Parathyroid adenoma (tissue), 2 donors: ENCODE results near the gene ESYT3.

Experiments used
- H2AFZ ChIP-seq: fragments of 300-600 bp; sonication (generic); one replicate; pipeline ENCODE4 v1.7.0; 2017; ENCODE audit warnings: antibody characterized with exemption, mild to moderate bottlenecking
- H3K27ac ChIP-seq: fragments of 300-600 bp; sonication (generic); one replicate; pipeline ENCODE4 v1.7.0; 2017
- H3K27me3 ChIP-seq: fragments of 300-600 bp; sonication (generic); one replicate; pipeline ENCODE4 v1.7.0; 2017; ENCODE audit warnings: low read length; ENCODE audit not compliant: control insufficient read depth, insufficient read depth
- H3K36me3 ChIP-seq: fragments of 300-600 bp; sonication (generic); one replicate; pipeline ENCODE4 v1.7.0; 2017; ENCODE audit warnings: low read length; ENCODE audit not compliant: control insufficient read depth, insufficient read depth
- H3K4me1 ChIP-seq: fragments of 300-600 bp; sonication (generic); one replicate; pipeline ENCODE4 v1.7.0; 2017; ENCODE audit warnings: control low read depth
- H3K4me2 ChIP-seq: fragments of 300-600 bp; sonication (generic); one replicate; pipeline ENCODE4 v1.7.0; 2017; ENCODE audit warnings: low read length
- H3K4me3 ChIP-seq: fragments of 300-600 bp; sonication (generic); one replicate; pipeline ENCODE4 v1.7.0; 2017; ENCODE audit warnings: low read depth, low read length
- H3K79me2 ChIP-seq: fragments of 300-600 bp; sonication (generic); one replicate; pipeline ENCODE4 v1.7.0; 2017; ENCODE audit warnings: control low read depth
- H3K9ac ChIP-seq: fragments of 300-600 bp; sonication (generic); one replicate; pipeline ENCODE4 v1.7.0; 2017; ENCODE audit warnings: mild to moderate bottlenecking
- H3K9me3 ChIP-seq: fragments of 300-600 bp; sonication (generic); one replicate; pipeline ENCODE4 v1.7.0; 2017; ENCODE audit warnings: low read length; ENCODE audit not compliant: control insufficient read depth
- TF ChIP-seq, protein P1 (sequence below): fragments of 300-600 bp; sonication (generic); IDR thresholded peaks from one replicate; pipeline ENCODE4 v1.7.0; 2017; ENCODE audit warnings: antibody characterized with exemption, mild to moderate bottlenecking
- donor health status: primary hyperparathyroidism.

ESYT3 gene

DNA sequence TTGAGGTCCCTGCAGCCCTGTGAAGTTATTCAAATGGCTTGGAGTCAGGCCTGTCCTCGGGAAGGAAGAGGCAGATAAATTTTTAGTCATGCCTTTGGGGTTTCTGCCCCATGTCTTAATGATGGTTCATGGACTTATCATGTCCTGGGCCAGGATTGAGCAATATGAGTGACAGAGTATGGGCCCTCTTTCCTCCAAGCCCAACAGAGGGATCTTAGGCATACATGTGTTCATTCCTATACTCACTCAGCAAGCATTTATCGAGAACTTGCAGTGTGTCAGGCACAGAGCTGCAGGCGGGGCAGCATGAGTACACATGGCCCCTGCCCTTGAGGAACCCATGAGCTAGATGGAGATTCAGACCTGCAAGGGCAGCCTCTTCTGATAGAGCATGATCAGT, 6.2 kb downstream of the ESYT3 start:
- H3K27ac ChIP-seq: no peak overlapping the region
- H3K9ac ChIP-seq: no peak overlapping the region
- no peaks in the 10 kb centered on the region for H3K9me3 ChIP-seq
- no peak overlapping the region for H2AFZ ChIP-seq
- no peaks in the 10 kb centered on the region for H3K79me2 ChIP-seq
- TF ChIP-seq, protein P1, sequence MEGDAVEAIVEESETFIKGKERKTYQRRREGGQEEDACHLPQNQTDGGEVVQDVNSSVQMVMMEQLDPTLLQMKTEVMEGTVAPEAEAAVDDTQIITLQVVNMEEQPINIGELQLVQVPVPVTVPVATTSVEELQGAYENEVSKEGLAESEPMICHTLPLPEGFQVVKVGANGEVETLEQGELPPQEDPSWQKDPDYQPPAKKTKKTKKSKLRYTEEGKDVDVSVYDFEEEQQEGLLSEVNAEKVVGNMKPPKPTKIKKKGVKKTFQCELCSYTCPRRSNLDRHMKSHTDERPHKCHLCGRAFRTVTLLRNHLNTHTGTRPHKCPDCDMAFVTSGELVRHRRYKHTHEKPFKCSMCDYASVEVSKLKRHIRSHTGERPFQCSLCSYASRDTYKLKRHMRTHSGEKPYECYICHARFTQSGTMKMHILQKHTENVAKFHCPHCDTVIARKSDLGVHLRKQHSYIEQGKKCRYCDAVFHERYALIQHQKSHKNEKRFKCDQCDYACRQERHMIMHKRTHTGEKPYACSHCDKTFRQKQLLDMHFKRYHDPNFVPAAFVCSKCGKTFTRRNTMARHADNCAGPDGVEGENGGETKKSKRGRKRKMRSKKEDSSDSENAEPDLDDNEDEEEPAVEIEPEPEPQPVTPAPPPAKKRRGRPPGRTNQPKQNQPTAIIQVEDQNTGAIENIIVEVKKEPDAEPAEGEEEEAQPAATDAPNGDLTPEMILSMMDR: no peak
- H3K4me1 ChIP-seq: no peaks in the 10 kb centered on the region
- no peaks in the 10 kb centered on the region for H3K36me3 ChIP-seq
- H3K4me3 ChIP-seq: no peak overlapping the region
- H3K27me3 ChIP-seq: no peaks in the 10 kb centered on the region
- no peak overlapping the region for H3K4me2 ChIP-seq

DNA sequence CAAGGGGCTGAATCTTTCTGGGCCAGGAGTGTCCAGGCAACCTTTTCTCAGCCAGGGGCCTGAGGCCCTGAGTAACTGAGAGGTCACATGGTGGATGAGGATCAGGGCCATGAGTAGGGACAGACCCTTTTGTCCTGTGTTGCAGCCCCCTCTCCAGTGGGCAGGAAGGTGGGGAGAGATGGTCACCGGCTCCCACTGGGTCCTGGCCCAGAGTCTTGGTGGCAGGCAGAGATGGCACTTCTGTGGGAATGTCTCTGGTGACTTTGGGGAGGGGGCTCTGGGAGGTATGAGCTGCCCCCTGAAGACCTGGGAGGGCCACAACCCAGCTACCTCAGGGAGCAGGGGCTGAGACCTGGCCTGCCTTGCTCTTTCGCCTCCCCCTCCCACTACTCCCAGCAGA, 6.8 kb downstream of the ESYT3 start:
- Histone ChIP-seq H3K27ac (no peak overlapping the region), H3K4me2 (no peak overlapping the region), H3K27me3 (no peaks in the 10 kb centered on the region), H2AFZ (no peak overlapping the region), H3K36me3 (no peaks in the 10 kb centered on the region), H3K79me2 (no peaks in the 10 kb centered on the region), H3K9me3 (no peaks in the 10 kb centered on the region), H3K4me3 (no peak overlapping the region), H3K9ac (no peak overlapping the region), H3K4me1 (no peaks in the 10 kb centered on the region)
- TF ChIP-seq, protein P1: no peak

GRCh38 chr3:138441742-138442141, 7.3 kb downstream of the ESYT3 start:
- H3K27ac ChIP-seq: no peak overlapping the region
- TF ChIP-seq, protein P1: no peak
- no peaks in the 10 kb centered on the region for H3K36me3 ChIP-seq
- H3K4me1 ChIP-seq: no peaks in the 10 kb centered on the region
- H3K4me2 ChIP-seq: no peak overlapping the region
- H3K27me3 ChIP-seq: no peaks in the 10 kb centered on the region
- no peaks in the 10 kb centered on the region for H3K9me3 ChIP-seq
- H3K4me3 ChIP-seq: no peak overlapping the region
- H3K79me2 ChIP-seq: no peaks in the 10 kb centered on the region
- no peak overlapping the region for H2AFZ ChIP-seq
- no peak overlapping the region for H3K9ac ChIP-seq

- Histone ChIP-seq H3K9me3 (no peaks in the 10 kb centered on the region), H3K9ac (no peak overlapping the region), H3K36me3 (no peaks in the 10 kb centered on the region), H3K27me3 (no peaks in the 10 kb centered on the region), H3K4me2 (no peak overlapping the region), H3K27ac (no peak overlapping the region), H2AFZ (no peak overlapping the region), H3K4me1 (no peaks in the 10 kb centered on the region), H3K79me2 (no peaks in the 10 kb centered on the region), H3K4me3 (no peak overlapping the region)
- TF ChIP-seq, protein P1: no peak
Measured at GRCh38 chr3:138442433-138442832, 8.0 kb downstream of the ESYT3 start.

DNA sequence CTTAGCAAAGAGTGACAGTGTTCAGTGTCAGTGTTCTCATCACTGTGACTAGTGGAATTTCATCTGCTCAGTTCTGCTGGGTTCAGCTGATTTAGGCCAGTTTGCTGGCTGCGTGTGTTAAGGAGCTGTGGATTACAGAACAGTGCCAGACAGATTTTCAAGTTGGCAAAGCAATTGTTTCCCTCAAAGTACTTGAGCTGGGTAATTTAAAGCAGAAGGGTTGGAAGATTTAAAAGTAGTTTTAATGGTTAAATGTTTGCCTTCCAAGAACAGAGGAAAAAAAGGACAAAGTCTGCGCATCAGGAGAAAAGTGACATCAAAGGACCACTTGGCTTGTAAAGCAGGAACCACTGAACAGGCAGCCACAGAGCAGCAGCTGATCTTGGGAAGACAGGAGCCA, 8.7 kb downstream of the ESYT3 start:
- no peak overlapping the region for H3K9ac ChIP-seq
- H2AFZ ChIP-seq: peak overlapping the region; percentile 33
- H3K27me3 ChIP-seq: no peaks in the 10 kb centered on the region
- no peak overlapping the region for H3K27ac ChIP-seq
- H3K4me3 ChIP-seq: no peak overlapping the region
- H3K79me2 ChIP-seq: no peaks in the 10 kb centered on the region
- H3K9me3 ChIP-seq: no peaks in the 10 kb centered on the region
- H3K4me1 ChIP-seq: no peaks in the 10 kb centered on the region
- TF ChIP-seq, protein P1: no peak
- no peak overlapping the region for H3K4me2 ChIP-seq
- no peaks in the 10 kb centered on the region for H3K36me3 ChIP-seq
